ENCODE data around the gene NGEF. TPM values are rescaled to one million over a fixed set of nuclear protein-coding genes. Genes with fewer than 3 reads are reported as not detected.

Gene NGEF
- total RNA-seq, 1 donor = 0.21 TPM

- peaks cover 11% of the 10 kb centered on the region for H3K4me1 ChIP-seq (ENCODE audit: insufficient read depth, low read length)
Observed at GRCh38 chr2:232928551-232929302, 84.3 kb downstream of the NGEF start.

DNA sequence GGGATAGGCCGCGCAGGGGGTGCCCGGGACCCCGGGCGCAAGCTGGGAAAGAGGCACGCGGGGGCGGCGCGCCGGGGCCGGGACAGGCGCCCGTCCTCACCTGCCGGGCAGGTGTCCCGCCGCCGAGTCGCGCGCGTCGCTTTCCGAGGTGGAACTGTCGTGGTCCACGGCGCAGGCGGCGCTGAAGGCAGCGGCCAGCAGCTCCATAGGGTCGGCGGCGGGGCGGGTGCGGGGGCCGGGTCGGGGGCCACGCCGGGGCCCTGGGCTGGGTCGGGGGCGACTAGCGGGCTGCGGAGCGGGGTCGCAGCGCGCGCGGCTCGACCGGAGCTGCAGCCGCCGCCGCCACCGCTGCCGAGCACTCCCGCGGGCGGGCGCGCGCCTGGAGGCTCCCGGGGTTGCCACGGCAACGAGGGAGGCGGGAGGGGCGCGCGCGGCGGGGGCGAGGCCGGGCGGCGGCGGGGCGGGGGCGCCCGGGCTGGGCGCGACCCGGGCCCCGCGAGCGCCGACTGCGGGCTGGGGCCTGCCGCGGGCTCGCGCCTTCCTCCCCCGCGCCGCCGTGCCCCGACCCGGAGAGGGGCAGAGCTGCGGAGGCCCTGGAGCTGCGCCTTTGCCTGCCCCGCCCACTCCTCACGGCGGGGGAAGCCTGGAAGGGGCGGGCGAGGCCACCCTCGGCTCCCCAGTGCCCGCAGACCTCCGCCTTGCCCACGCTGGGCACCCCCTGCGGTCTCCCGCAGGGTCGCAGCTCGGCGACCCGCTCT, 85.1 kb downstream of the NGEF start:
- Histone ChIP-seq H3K27me3 (ENCODE audit: insufficient read depth, low read length) (peaks cover 53% of the 10 kb centered on the region), H3K4me1 (ENCODE audit: insufficient read depth, low read length) (peaks cover 11% of the 10 kb centered on the region), H3K4me3 (ENCODE audit: low read length) (no peak overlapping the region), H3K9me3 (ENCODE audit: low read depth, low read length) (peaks cover 4% of the 10 kb centered on the region)

More at GRCh38 chr2:232928551-232929302, 84.3 kb downstream of the NGEF start:
- Histone ChIP-seq H3K27me3 (ENCODE audit: insufficient read depth, low read length) (peaks cover 53% of the 10 kb centered on the region), H3K9me3 (ENCODE audit: low read depth, low read length) (peaks cover 4% of the 10 kb centered on the region), H3K4me3 (ENCODE audit: low read length) (no peak overlapping the region)

DNA sequence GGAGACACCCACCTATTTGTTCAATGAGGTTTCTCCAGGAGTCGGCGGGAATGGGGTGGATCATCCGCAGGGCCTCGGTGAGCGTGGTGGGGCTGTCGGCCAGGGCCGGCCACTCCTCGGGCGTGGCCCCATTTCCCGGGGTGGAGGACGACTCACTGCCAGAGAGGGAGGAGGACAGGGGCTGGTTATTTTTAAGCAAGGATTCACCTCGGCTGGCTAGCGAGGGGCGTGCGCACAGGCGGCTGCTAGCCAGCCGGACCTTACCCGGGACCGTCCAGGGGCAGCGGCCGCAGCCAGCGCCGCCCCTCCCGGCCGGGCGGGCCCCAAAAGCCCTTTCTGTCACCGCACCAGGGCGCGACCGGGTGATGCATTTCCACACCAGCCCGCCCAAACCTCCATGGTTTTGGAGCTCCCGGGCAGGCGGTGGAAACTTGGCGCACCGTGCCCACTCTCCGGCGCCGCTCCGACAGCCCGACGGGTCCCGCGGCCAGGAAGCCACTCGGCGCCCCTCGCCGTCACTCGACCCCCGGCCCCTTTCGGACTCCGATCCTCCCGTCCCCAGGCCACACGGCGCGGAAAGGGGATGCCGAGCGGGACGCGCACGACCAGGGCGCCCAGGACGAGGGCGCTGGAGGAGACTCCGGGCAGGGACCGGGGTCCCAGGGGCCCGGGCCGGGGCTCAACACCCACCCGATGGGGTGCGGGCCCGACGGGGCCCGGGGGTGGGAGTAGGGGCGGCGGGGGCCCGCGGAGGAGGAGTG, 85.8 kb downstream of the NGEF start:
- Histone ChIP-seq H3K4me1 (ENCODE audit: insufficient read depth, low read length) (peaks cover 11% of the 10 kb centered on the region), H3K27me3 (ENCODE audit: insufficient read depth, low read length) (peaks cover 53% of the 10 kb centered on the region), H3K9me3 (ENCODE audit: low read depth, low read length) (peaks cover 4% of the 10 kb centered on the region), H3K4me3 (ENCODE audit: low read length) (no peak overlapping the region)

DNA sequence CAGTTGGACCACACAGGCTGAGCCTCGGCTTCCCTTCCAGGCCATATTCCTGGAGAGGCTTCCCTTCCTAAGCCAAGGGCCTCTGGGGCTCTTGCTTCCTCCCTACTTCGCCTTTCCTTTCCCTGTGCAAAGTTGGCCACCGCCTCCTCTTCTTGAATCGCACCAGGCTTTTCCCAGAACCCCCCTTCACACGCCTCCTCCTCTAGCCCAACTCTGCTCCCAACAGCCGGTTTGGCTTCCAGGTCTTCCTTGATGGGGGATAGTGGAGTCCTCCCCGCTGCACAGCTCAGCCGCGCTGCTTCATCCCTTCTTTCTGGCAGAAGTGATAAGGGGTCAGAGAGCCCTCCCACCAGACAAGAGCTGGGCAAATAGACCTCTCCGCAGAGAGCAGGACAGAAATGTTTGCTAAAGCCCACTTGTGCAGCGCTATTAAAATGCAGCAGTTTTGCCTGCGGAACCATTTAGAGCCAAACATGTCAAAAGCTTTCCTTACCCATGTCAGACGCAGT, 86.6 kb downstream of the NGEF start:
- H3K27me3 ChIP-seq (ENCODE audit: insufficient read depth, low read length) = peaks cover 53% of the 10 kb centered on the region
- H3K4me3 ChIP-seq (ENCODE audit: low read length) = no peak overlapping the region
- peaks cover 4% of the 10 kb centered on the region for H3K9me3 ChIP-seq (ENCODE audit: low read depth, low read length)
- peaks cover 11% of the 10 kb centered on the region for H3K4me1 ChIP-seq (ENCODE audit: insufficient read depth, low read length)

DNA sequence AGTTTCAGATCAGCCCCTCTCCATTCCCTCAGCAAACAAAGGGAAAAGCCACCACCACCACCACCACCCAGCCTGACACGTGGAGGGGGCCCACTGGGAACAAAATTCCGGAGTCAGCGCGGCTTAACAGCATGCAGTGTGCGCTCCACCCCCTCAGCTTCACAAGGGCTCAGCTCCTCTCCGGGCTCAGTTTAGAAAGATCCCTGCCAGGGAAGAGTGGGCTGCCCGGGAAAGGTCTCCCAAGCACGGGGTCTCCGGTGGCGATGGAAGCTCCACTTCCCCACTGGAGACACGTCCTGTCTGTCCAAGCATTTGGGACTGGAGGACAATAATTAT, 87.3 kb downstream of the NGEF start:
- H3K9me3 ChIP-seq (ENCODE audit: low read depth, low read length) = peaks cover 4% of the 10 kb centered on the region
- no peak overlapping the region for H3K4me3 ChIP-seq (ENCODE audit: low read length)
- H3K4me1 ChIP-seq (ENCODE audit: insufficient read depth, low read length) = peaks cover 11% of the 10 kb centered on the region
- H3K27me3 ChIP-seq (ENCODE audit: insufficient read depth, low read length) = peaks cover 53% of the 10 kb centered on the region

GRCh38 chr2:232925153-232925820, 87.8 kb downstream of the NGEF start:
- peaks cover 53% of the 10 kb centered on the region for H3K27me3 ChIP-seq (ENCODE audit: insufficient read depth, low read length)
- peaks cover 4% of the 10 kb centered on the region for H3K9me3 ChIP-seq (ENCODE audit: low read depth, low read length)
- no peak overlapping the region for H3K4me3 ChIP-seq (ENCODE audit: low read length)
- H3K4me1 ChIP-seq (ENCODE audit: insufficient read depth, low read length) = peaks cover 11% of the 10 kb centered on the region

DNA sequence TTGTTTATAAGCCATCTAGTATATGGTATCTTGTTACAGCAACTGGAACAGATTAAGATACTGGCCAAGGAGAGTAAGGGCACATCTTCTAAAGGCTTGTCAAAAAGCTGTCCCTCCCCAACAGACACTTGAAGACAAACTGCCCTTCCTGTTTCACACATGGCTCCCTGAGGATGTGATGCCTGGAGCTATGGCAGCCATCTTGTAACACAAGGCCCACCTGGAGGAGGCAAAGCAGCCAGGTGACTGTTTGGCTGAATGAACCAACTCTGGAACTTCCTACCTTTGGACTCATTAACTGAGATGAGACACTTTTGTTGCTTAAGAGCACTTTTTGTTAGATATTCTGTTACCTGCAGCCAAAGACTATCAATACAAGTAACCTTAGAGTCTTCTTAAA, 88.6 kb downstream of the NGEF start:
- H3K27me3 ChIP-seq (ENCODE audit: insufficient read depth, low read length) = peaks cover 46% of the 10 kb centered on the region
- H3K4me1 ChIP-seq (ENCODE audit: insufficient read depth, low read length) = peaks cover 11% of the 10 kb centered on the region
- H3K9me3 ChIP-seq (ENCODE audit: low read depth, low read length) = peaks cover 4% of the 10 kb centered on the region
- H3K4me3 ChIP-seq (ENCODE audit: low read length) = no peak overlapping the region

GRCh38 chr2:232920760-232921159, 92.3 kb downstream of the NGEF start:
- peaks cover 4% of the 10 kb centered on the region for H3K9me3 ChIP-seq (ENCODE audit: low read depth, low read length)
- H3K27me3 ChIP-seq (ENCODE audit: insufficient read depth, low read length) = peaks cover 21% of the 10 kb centered on the region
- H3K4me3 ChIP-seq (ENCODE audit: low read length) = no peak overlapping the region
- H3K4me1 ChIP-seq (ENCODE audit: insufficient read depth, low read length) = no peaks in the 10 kb centered on the region

- Histone ChIP-seq H3K4me1 (ENCODE audit: insufficient read depth, low read length) (no peaks in the 10 kb centered on the region), H3K9me3 (ENCODE audit: low read depth, low read length) (peaks cover 4% of the 10 kb centered on the region), H3K4me3 (ENCODE audit: low read length) (no peak overlapping the region)
Observed at GRCh38 chr2:232920055-232920454, 93.0 kb downstream of the NGEF start.

DNA sequence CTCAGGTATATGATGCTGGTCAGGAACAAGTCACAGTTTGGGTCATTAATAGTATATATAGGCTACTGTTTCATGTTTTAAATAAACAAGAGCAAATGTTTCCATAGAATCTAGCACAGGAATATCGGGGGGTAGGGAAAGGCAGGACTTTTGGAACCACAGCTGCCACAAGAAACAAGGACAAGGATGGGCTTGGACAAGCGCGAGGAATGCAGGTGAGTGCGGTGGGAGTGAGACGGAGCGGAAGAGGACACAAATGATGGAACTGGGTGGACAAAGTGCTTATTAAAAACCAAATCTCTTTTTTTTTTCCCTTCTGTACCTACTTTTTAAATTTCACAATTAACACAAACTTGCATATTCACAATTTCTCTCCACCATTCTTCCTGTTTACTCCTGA, 93.9 kb downstream of the NGEF start:
- H3K4me3 ChIP-seq (ENCODE audit: low read length) = no peak overlapping the region
- H3K27me3 ChIP-seq (ENCODE audit: insufficient read depth, low read length) = peaks cover 8% of the 10 kb centered on the region
- H3K4me1 ChIP-seq (ENCODE audit: insufficient read depth, low read length) = no peaks in the 10 kb centered on the region
- H3K9me3 ChIP-seq (ENCODE audit: low read depth, low read length) = no peaks in the 10 kb centered on the region

More at GRCh38 chr2:232920055-232920454, 93.0 kb downstream of the NGEF start:
- peaks cover 17% of the 10 kb centered on the region for H3K27me3 ChIP-seq (ENCODE audit: insufficient read depth, low read length)

- no peaks in the 10 kb centered on the region for H3K4me1 ChIP-seq (ENCODE audit: insufficient read depth, low read length)
- H3K4me3 ChIP-seq (ENCODE audit: low read length) = no peak overlapping the region
- H3K9me3 ChIP-seq (ENCODE audit: low read depth, low read length) = peaks cover 17% of the 10 kb centered on the region
- H3K27me3 ChIP-seq (ENCODE audit: insufficient read depth, low read length) = peaks cover 22% of the 10 kb centered on the region
Observed at GRCh38 chr2:232913903-232914302, 99.2 kb downstream of the NGEF start.

- Histone ChIP-seq H3K9me3 (ENCODE audit: low read depth, low read length) (peaks cover 17% of the 10 kb centered on the region), H3K27me3 (ENCODE audit: insufficient read depth, low read length) (peaks cover 27% of the 10 kb centered on the region), H3K4me1 (ENCODE audit: insufficient read depth, low read length) (no peaks in the 10 kb centered on the region), H3K4me3 (ENCODE audit: low read length) (no peak overlapping the region)
Observed at GRCh38 chr2:232911712-232912277, 101.3 kb downstream of the NGEF start.

DNA sequence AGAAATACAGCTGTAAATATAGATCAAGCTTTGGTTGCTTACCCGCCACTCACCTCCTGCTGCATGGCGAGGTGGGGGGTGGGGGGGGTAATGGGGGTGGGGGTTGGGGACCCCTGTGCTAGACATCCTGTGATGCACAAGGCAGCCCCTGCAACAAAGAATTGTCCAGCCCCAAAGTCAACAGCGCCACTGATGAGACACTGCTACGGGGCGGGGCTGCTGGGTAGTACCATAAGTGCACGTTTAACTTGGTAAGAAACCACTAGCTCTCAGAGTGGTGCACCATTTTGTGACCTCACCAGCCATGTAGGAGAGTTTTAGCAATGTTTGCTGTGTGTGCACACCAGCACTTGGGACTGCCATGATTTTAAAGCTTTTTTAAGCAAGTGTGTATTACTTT, 102.7 kb downstream of the NGEF start:
- Histone ChIP-seq H3K9me3 (ENCODE audit: low read depth, low read length) (peaks cover 17% of the 10 kb centered on the region), H3K4me3 (ENCODE audit: low read length) (no peak overlapping the region), H3K27me3 (ENCODE audit: insufficient read depth, low read length) (peaks cover 22% of the 10 kb centered on the region), H3K4me1 (ENCODE audit: insufficient read depth, low read length) (no peaks in the 10 kb centered on the region)

DNA sequence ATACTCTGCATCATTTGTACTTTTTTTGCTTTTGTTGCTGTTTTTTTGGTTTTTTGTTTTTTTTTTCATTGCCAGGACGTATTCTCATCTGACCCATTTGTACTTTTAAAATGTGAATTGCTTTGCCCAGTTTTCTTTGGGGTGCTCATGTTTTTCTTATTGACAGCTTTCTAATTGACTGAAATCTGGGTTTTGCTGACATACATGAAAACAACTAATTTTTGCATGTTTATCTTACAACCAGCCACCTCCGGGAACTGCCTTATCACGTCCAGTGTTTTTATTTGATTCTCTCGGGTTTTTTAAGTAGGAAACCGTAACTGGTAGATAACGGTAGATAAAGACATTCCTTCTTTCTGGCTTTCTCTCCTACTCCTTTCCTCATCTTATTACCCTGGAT, 104.4 kb downstream of the NGEF start:
- Histone ChIP-seq H3K27me3 (ENCODE audit: insufficient read depth, low read length) (peaks cover 17% of the 10 kb centered on the region), H3K4me1 (ENCODE audit: insufficient read depth, low read length) (no peaks in the 10 kb centered on the region), H3K9me3 (ENCODE audit: low read depth, low read length) (peaks cover 17% of the 10 kb centered on the region), H3K4me3 (ENCODE audit: low read length) (no peak overlapping the region)

All from mononuclear cell (primary cell).